Measurements from ENCODE around the gene THG1L.

THG1L gene

GRCh38 chr5:157766442-157766841 is 35.2 kb downstream of the THG1L start:
- H3K18ac ChIP-seq (ENCODE audit: low read length) = no peak overlapping the region
- H4K8ac ChIP-seq (ENCODE audit: low read depth, low read length) = no peak overlapping the region
- no peaks in the 10 kb centered on the region for H3K79me1 ChIP-seq (ENCODE audit: low read depth, low read length)
- no peak overlapping the region for H3K14ac ChIP-seq (ENCODE audit: low read length)
- no peak overlapping the region for H3K4ac ChIP-seq (ENCODE audit: low read length)
- DNase-seq (ENCODE audit: low spot score) = no peak
- no peak overlapping the region for H3K9ac ChIP-seq (ENCODE audit: low read depth, low read length, poor library complexity)
- no peak overlapping the region for H2BK120ac ChIP-seq (ENCODE audit: low read depth, low read length)
- no peak overlapping the region for H4K91ac ChIP-seq (ENCODE audit: low read depth, low read length, poor library complexity)
- no peaks in the 10 kb centered on the region for H3K27me3 ChIP-seq (ENCODE audit: control insufficient read depth in 3 of 3, insufficient read depth in 3 of 3, low read depth in 1 of 3, low read length in 3 of 3)
- no peak overlapping the region for H2BK5ac ChIP-seq (ENCODE audit: low read length)
- H3K36me3 ChIP-seq (replicated peaks in 1 of 2; ENCODE audit: control insufficient read depth in 2 of 2, insufficient read depth in 2 of 2, low read length in 2 of 2) = peaks cover 0 to 1% of the 10 kb centered on the region in 2 donors
- H2BK12ac ChIP-seq (ENCODE audit: low read length) = no peak overlapping the region
- H3K4me3 ChIP-seq (ENCODE audit: low read length in 2 of 2) = peak overlapping the region in 1 of 2 donors; percentile 67
- no peak overlapping the region for H2BK15ac ChIP-seq (ENCODE audit: low read length)
- no peak overlapping the region for H2AFZ ChIP-seq (ENCODE audit: low read length)
- peaks cover 0 to 3% of the 10 kb centered on the region in 2 donors for H3K4me1 ChIP-seq (ENCODE audit: control insufficient read depth in 2 of 2, insufficient read depth in 1 of 2, low read depth in 1 of 2, low read length in 2 of 2)
- H3K9me3 ChIP-seq (replicated peaks in 1 of 2; ENCODE audit: control insufficient read depth in 2 of 2, insufficient read depth in 1 of 2, low read depth in 1 of 2, low read length in 2 of 2) = no peaks in the 10 kb centered on the region
- no peak overlapping the region for H3K23ac ChIP-seq (ENCODE audit: low read depth, low read length, poor library complexity)
- H3K4me2 ChIP-seq (ENCODE audit: insufficient read depth, low read length, poor library complexity, severe bottlenecking) = no peak overlapping the region
- no peak overlapping the region for H3K27ac ChIP-seq (replicated peaks; ENCODE audit: low read length)
- WGBS, 2 donors (ENCODE audit: extremely low coverage in 2 of 2, insufficient read length in 2 of 2, insufficient replicate concordance in 1 of 2) = 100% methylated on average over 3 of the region's 7 CpGs; no CpG with 5 or more reads in 1 of the 2 donors
- H2AK5ac ChIP-seq (ENCODE audit: low read depth, low read length) = no peak overlapping the region

- Histone ChIP-seq H4K8ac (ENCODE audit: low read depth, low read length) (no peak overlapping the region), H3K9ac (ENCODE audit: low read depth, low read length, poor library complexity) (no peak overlapping the region), H3K36me3 (replicated peaks in 1 of 2; ENCODE audit: control insufficient read depth in 2 of 2, insufficient read depth in 2 of 2, low read length in 2 of 2) (peaks cover 0 to 1% of the 10 kb centered on the region in 2 donors), H3K27ac (replicated peaks; ENCODE audit: low read length) (no peak overlapping the region), H3K27me3 (ENCODE audit: control insufficient read depth in 3 of 3, insufficient read depth in 3 of 3, low read depth in 1 of 3, low read length in 3 of 3) (no peaks in the 10 kb centered on the region), H3K18ac (ENCODE audit: low read length) (no peak overlapping the region), H2AK5ac (ENCODE audit: low read depth, low read length) (no peak overlapping the region), H3K23ac (ENCODE audit: low read depth, low read length, poor library complexity) (no peak overlapping the region), H3K4me1 (ENCODE audit: control insufficient read depth in 2 of 2, insufficient read depth in 1 of 2, low read depth in 1 of 2, low read length in 2 of 2) (peaks cover 0 to 3% of the 10 kb centered on the region in 2 donors), H3K9me3 (replicated peaks in 1 of 2; ENCODE audit: control insufficient read depth in 2 of 2, insufficient read depth in 1 of 2, low read depth in 1 of 2, low read length in 2 of 2) (no peaks in the 10 kb centered on the region), H4K91ac (ENCODE audit: low read depth, low read length, poor library complexity) (no peak overlapping the region), H2BK15ac (ENCODE audit: low read length) (no peak overlapping the region), H2AFZ (ENCODE audit: low read length) (no peak overlapping the region), H3K4ac (ENCODE audit: low read length) (no peak overlapping the region), H3K79me1 (ENCODE audit: low read depth, low read length) (no peaks in the 10 kb centered on the region), H2BK120ac (ENCODE audit: low read depth, low read length) (no peak overlapping the region), H3K4me3 (ENCODE audit: low read length in 2 of 2) (no peak overlapping the region), H2BK12ac (ENCODE audit: low read length) (no peak overlapping the region), H2BK5ac (ENCODE audit: low read length) (no peak overlapping the region), H3K4me2 (ENCODE audit: insufficient read depth, low read length, poor library complexity, severe bottlenecking) (no peak overlapping the region), H3K14ac (ENCODE audit: low read length) (no peak overlapping the region)
- no peak for DNase-seq (ENCODE audit: low spot score)
- WGBS, 2 donors (ENCODE audit: extremely low coverage in 2 of 2, insufficient read length in 2 of 2, insufficient replicate concordance in 1 of 2) = no CpG with 5 or more reads among the region's 1 CpG
These were observed 35.7 kb downstream of the THG1L start for GRCh38 chr5:157766902-157767301.

GRCh38 chr5:157767689-157768088 is 36.5 kb downstream of the THG1L start:
- H3K23ac ChIP-seq (ENCODE audit: low read depth, low read length, poor library complexity) = no peak overlapping the region
- H2AFZ ChIP-seq (ENCODE audit: low read length) = no peak overlapping the region
- no peak overlapping the region for H2BK15ac ChIP-seq (ENCODE audit: low read length)
- no peak for DNase-seq (ENCODE audit: low spot score)
- H2AK5ac ChIP-seq (ENCODE audit: low read depth, low read length) = no peak overlapping the region
- no peak overlapping the region for H3K14ac ChIP-seq (ENCODE audit: low read length)
- WGBS, 2 donors (ENCODE audit: extremely low coverage in 2 of 2, insufficient read length in 2 of 2, insufficient replicate concordance in 1 of 2) = no CpG with 5 or more reads among the region's 3 CpGs
- no peaks in the 10 kb centered on the region for H3K79me1 ChIP-seq (ENCODE audit: low read depth, low read length)
- H3K27me3 ChIP-seq (ENCODE audit: control insufficient read depth in 3 of 3, insufficient read depth in 3 of 3, low read depth in 1 of 3, low read length in 3 of 3) = no peaks in the 10 kb centered on the region
- no peak overlapping the region for H4K91ac ChIP-seq (ENCODE audit: low read depth, low read length, poor library complexity)
- no peaks in the 10 kb centered on the region for H3K9me3 ChIP-seq (replicated peaks in 1 of 2; ENCODE audit: control insufficient read depth in 2 of 2, insufficient read depth in 1 of 2, low read depth in 1 of 2, low read length in 2 of 2)
- H2BK120ac ChIP-seq (ENCODE audit: low read depth, low read length) = no peak overlapping the region
- no peak overlapping the region for H3K9ac ChIP-seq (ENCODE audit: low read depth, low read length, poor library complexity)
- H3K4me2 ChIP-seq (ENCODE audit: insufficient read depth, low read length, poor library complexity, severe bottlenecking) = no peak overlapping the region
- no peak overlapping the region for H4K8ac ChIP-seq (ENCODE audit: low read depth, low read length)
- H3K36me3 ChIP-seq (replicated peaks in 1 of 2; ENCODE audit: control insufficient read depth in 2 of 2, insufficient read depth in 2 of 2, low read length in 2 of 2) = peaks cover 0 to 1% of the 10 kb centered on the region in 2 donors
- no peaks in the 10 kb centered on the region for H3K4me1 ChIP-seq (ENCODE audit: control insufficient read depth in 2 of 2, insufficient read depth in 1 of 2, low read depth in 1 of 2, low read length in 2 of 2)
- no peak overlapping the region for H3K18ac ChIP-seq (ENCODE audit: low read length)
- no peak overlapping the region for H2BK12ac ChIP-seq (ENCODE audit: low read length)
- no peak overlapping the region for H2BK5ac ChIP-seq (ENCODE audit: low read length)
- no peak overlapping the region for H3K4me3 ChIP-seq (ENCODE audit: low read length in 2 of 2)
- H3K27ac ChIP-seq (replicated peaks; ENCODE audit: low read length) = no peak overlapping the region
- H3K4ac ChIP-seq (ENCODE audit: low read length) = no peak overlapping the region

- no peak for DNase-seq (ENCODE audit: low spot score)
- no peak overlapping the region for H4K8ac ChIP-seq (ENCODE audit: low read depth, low read length)
- H3K4ac ChIP-seq (ENCODE audit: low read length) = no peak overlapping the region
- H3K4me2 ChIP-seq (ENCODE audit: insufficient read depth, low read length, poor library complexity, severe bottlenecking) = no peak overlapping the region
- no peak overlapping the region for H2BK120ac ChIP-seq (ENCODE audit: low read depth, low read length)
- no CpG with 5 or more reads among the region's 4 CpGs for WGBS, 2 donors (ENCODE audit: extremely low coverage in 2 of 2, insufficient read length in 2 of 2, insufficient replicate concordance in 1 of 2)
- no peak overlapping the region for H3K14ac ChIP-seq (ENCODE audit: low read length)
- H2AFZ ChIP-seq (ENCODE audit: low read length) = no peak overlapping the region
- H2BK15ac ChIP-seq (ENCODE audit: low read length) = no peak overlapping the region
- no peak overlapping the region for H2AK5ac ChIP-seq (ENCODE audit: low read depth, low read length)
- no peak overlapping the region for H4K91ac ChIP-seq (ENCODE audit: low read depth, low read length, poor library complexity)
- no peaks in the 10 kb centered on the region for H3K36me3 ChIP-seq (replicated peaks in 1 of 2; ENCODE audit: control insufficient read depth in 2 of 2, insufficient read depth in 2 of 2, low read length in 2 of 2)
- H3K27ac ChIP-seq (replicated peaks; ENCODE audit: low read length) = no peak overlapping the region
- H3K9me3 ChIP-seq (replicated peaks in 1 of 2; ENCODE audit: control insufficient read depth in 2 of 2, insufficient read depth in 1 of 2, low read depth in 1 of 2, low read length in 2 of 2) = no peaks in the 10 kb centered on the region
- no peak overlapping the region for H3K23ac ChIP-seq (ENCODE audit: low read depth, low read length, poor library complexity)
- no peaks in the 10 kb centered on the region for H3K4me1 ChIP-seq (ENCODE audit: control insufficient read depth in 2 of 2, insufficient read depth in 1 of 2, low read depth in 1 of 2, low read length in 2 of 2)
- no peak overlapping the region for H3K18ac ChIP-seq (ENCODE audit: low read length)
- H3K4me3 ChIP-seq (ENCODE audit: low read length in 2 of 2) = no peak overlapping the region
- H3K27me3 ChIP-seq (ENCODE audit: control insufficient read depth in 3 of 3, insufficient read depth in 3 of 3, low read depth in 1 of 3, low read length in 3 of 3) = no peaks in the 10 kb centered on the region
- H2BK12ac ChIP-seq (ENCODE audit: low read length) = no peak overlapping the region
- no peak overlapping the region for H2BK5ac ChIP-seq (ENCODE audit: low read length)
- no peak overlapping the region for H3K9ac ChIP-seq (ENCODE audit: low read depth, low read length, poor library complexity)
- H3K79me1 ChIP-seq (ENCODE audit: low read depth, low read length) = no peaks in the 10 kb centered on the region
These were observed 39.4 kb downstream of the THG1L start for GRCh38 chr5:157770665-157771064.
